Peyer's patch (tissue), 4 donors: ENCODE data around the gene SLC25A48. TPM values are rescaled to one million over a fixed set of nuclear protein-coding genes. Genes with fewer than 3 reads are reported as not detected.

Experiments
- DNase-seq, 3 donors: peaks; one replicate each; pipeline ENCODE4 v3.0.0-alpha.2; 2017 to 2019
- H3K27ac ChIP-seq, 4 donors: fragments of 200-600 bp; sonication (generic); one replicate each; pipeline ENCODE4 v1.5.1; 2016 to 2019
- H3K27me3 ChIP-seq, 2 donors: fragments of 200-600 bp; sonication (generic); one replicate each; pipeline ENCODE4 v1.5.1; 2019
- H3K36me3 ChIP-seq, 3 donors: fragments of 200-600 bp; sonication (generic); one replicate each; pipeline ENCODE4 v1.5.1; 2016 to 2019
- H3K4me1 ChIP-seq, 4 donors: fragments of 200-600 bp; sonication (generic); one replicate each; pipeline ENCODE4 v1.5.1; 2016 to 2019
- H3K4me3 ChIP-seq, 4 donors: fragments of 200-600 bp; sonication (generic); 1 replicate in 3 of 4; 2 replicates in 1 of 4; pipeline ENCODE4 v1.5.1; 2016 to 2019; ENCODE audit warnings: mild to moderate bottlenecking in 1 of 4
- H3K9me3 ChIP-seq, 4 donors: fragments of 200-600 bp; sonication (generic); one replicate each; pipeline ENCODE4 v1.5.1; 2016 to 2019; ENCODE audit warnings: mild to moderate bottlenecking in 1 of 4
- CTCF ChIP-seq, 6 experiments: fragments of 450-650 bp in 4 of 6; fragments of 200-600 bp in 2 of 6; sonication (generic) in 1 of 6; IDR thresholded peaks; one replicate each; pipeline ENCODE4 v1.5.1; 2017 to 2019; ENCODE audit warnings: antibody characterized with exemption in 6 of 6, mild to moderate bottlenecking in 3 of 6, moderate library complexity in 1 of 6
- POLR2A ChIP-seq, 2 donors: fragments of 450-650 bp; IDR thresholded peaks; one replicate each; pipeline ENCODE4 v1.5.1; 2017; ENCODE audit warnings: antibody characterized with exemption in 2 of 2, mild to moderate bottlenecking in 2 of 2, moderate library complexity in 2 of 2
- total RNA-seq, 4 donors: library from RNA; depleted of rRNA; stranded (reverse); fragments of >200 nt; gene quantifications; one replicate each; pipeline ENCODE4 v1.1.0, GENCODE V29; 2016

Gene SLC25A48
- total RNA-seq, 4 donors from 2014 or later = 8.3 to 11.6 (median 10.3) TPM

GRCh38 chr5:135916638-135917263, 82.3 kb downstream of the SLC25A48 start:
- TF ChIP-seq POLR2A (IDR thresholded peaks at IDR 0.05) (no peak), CTCF (IDR thresholded peaks at IDR 0.05) (no peak)
- no peak for DNase-seq
- no peaks in the 10 kb centered on the region for H3K27me3 ChIP-seq

GRCh38 chr5:135920199-135920598, 85.7 kb downstream of the SLC25A48 start:
- DNase-seq = no peak
- Histone ChIP-seq H3K4me3 (no peak overlapping the region), H3K36me3 (no peaks in the 10 kb centered on the region), H3K27ac (no peak overlapping the region), H3K4me1 (no peaks in the 10 kb centered on the region), H3K27me3 (peaks cover 0 to 3% of the 10 kb centered on the region in 2 donors), H3K9me3 (no peaks in the 10 kb centered on the region)
- no peak for TF ChIP-seq POLR2A (IDR thresholded peaks at IDR 0.05)
- no peak for TF ChIP-seq CTCF (IDR thresholded peaks at IDR 0.05)

More at GRCh38 chr5:135916638-135917263, 82.3 kb downstream of the SLC25A48 start:
- Histone ChIP-seq H3K27ac (no peak overlapping the region), H3K4me3 (no peak overlapping the region), H3K36me3 (no peaks in the 10 kb centered on the region), H3K9me3 (no peaks in the 10 kb centered on the region), H3K4me1 (no peaks in the 10 kb centered on the region)

GRCh38 chr5:135921388-135921787, 86.9 kb downstream of the SLC25A48 start:
- TF ChIP-seq CTCF (IDR thresholded peaks at IDR 0.05) = no peak
- TF ChIP-seq POLR2A (IDR thresholded peaks at IDR 0.05) = no peak
- Histone ChIP-seq H3K27me3 (peaks cover 0 to 3% of the 10 kb centered on the region in 2 donors), H3K27ac (no peak overlapping the region), H3K9me3 (no peaks in the 10 kb centered on the region), H3K4me3 (no peak overlapping the region), H3K4me1 (no peaks in the 10 kb centered on the region), H3K36me3 (no peaks in the 10 kb centered on the region)
- DNase-seq = no peak

GRCh38 chr5:135930029-135930948, 95.8 kb downstream of the SLC25A48 start:
- Histone ChIP-seq H3K4me1 (peaks cover 0 to 10% (median 0%) of the 10 kb centered on the region in 4 donors), H3K27me3 (peaks cover 0 to 15% of the 10 kb centered on the region in 2 donors), H3K27ac (no peak overlapping the region), H3K36me3 (no peaks in the 10 kb centered on the region), H3K4me3 (peak overlapping the region in 3 of 4 donors; percentile 13 to 50 (median 41)), H3K9me3 (no peaks in the 10 kb centered on the region)
- no peak for DNase-seq
- TF ChIP-seq POLR2A (IDR thresholded peaks at IDR 0.05) (no peak), CTCF (IDR thresholded peaks at IDR 0.05) (no peak)

GRCh38 chr5:135930949-135931295, 96.5 kb downstream of the SLC25A48 start:
- Histone ChIP-seq H3K4me3 (no peak overlapping the region), H3K27ac (no peak overlapping the region), H3K4me1 (peaks cover 0 to 10% (median 0%) of the 10 kb centered on the region in 4 donors), H3K9me3 (no peaks in the 10 kb centered on the region), H3K27me3 (peaks cover 0 to 15% of the 10 kb centered on the region in 2 donors), H3K36me3 (no peaks in the 10 kb centered on the region)
- TF ChIP-seq POLR2A (IDR thresholded peaks at IDR 0.05) = no peak
- TF ChIP-seq CTCF (IDR thresholded peaks at IDR 0.05) = no peak
- DNase-seq = no peak
